C4-2B (cell line): Measurements from ENCODE around the gene RFT1.

Experiments used
- ZFX ChIP-seq: fragments of 450-650 bp; IDR thresholded peaks from 2 replicates; pipeline ENCODE4 v1.6.1; 2017
- TF ChIP-seq, protein P1 (sequence below): fragments of 450-650 bp; conservative IDR thresholded peaks from 2 replicates; pipeline ENCODE4 v1.5.1; 2017; ENCODE audit warnings: mild to moderate bottlenecking

DNA sequence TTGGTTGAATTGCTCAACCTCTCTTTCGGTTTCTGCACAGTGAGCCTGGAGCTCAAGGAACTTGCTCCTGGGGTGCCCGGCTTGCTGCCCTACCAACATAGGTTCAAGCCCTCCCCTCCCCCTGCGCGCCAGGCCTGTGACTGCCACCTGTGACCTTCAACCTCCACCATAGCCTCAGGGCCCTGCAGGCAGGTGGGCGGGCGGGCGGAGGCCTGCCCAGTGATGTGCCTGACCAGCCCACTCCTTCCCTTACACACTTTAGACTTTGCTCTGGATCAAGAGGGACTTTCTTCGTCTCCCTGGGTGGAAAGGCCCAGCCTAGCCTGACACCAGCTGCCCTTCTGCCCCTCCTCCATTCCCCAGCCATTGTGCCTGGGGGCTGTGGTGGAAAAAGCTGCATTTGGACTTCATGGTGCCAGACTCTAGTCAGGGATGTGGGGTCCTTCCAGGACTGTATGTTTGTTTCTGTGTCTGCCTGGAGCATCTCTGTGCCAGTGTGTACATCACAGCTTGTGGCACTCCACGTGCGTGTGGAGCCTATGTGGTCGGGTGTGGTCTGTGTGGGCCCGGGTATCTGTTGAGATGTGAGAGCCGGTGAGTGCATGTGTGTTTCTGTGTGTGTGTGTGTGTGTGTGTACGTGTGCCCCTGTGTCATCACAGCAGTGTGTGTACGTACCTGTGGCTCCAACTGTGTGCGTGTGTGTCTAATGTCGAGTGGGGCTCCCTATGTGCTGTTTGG, 40.3 kb upstream of the RFT1 start:
- TF ChIP-seq ZFX, result no peak
- TF ChIP-seq, protein P1, sequence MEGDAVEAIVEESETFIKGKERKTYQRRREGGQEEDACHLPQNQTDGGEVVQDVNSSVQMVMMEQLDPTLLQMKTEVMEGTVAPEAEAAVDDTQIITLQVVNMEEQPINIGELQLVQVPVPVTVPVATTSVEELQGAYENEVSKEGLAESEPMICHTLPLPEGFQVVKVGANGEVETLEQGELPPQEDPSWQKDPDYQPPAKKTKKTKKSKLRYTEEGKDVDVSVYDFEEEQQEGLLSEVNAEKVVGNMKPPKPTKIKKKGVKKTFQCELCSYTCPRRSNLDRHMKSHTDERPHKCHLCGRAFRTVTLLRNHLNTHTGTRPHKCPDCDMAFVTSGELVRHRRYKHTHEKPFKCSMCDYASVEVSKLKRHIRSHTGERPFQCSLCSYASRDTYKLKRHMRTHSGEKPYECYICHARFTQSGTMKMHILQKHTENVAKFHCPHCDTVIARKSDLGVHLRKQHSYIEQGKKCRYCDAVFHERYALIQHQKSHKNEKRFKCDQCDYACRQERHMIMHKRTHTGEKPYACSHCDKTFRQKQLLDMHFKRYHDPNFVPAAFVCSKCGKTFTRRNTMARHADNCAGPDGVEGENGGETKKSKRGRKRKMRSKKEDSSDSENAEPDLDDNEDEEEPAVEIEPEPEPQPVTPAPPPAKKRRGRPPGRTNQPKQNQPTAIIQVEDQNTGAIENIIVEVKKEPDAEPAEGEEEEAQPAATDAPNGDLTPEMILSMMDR, result no peak
